GM19397 (cell line): Measurements from ENCODE around the gene GTF3A.
A peak's percentile ranks its signal among the peaks of the same experiment; 100 is the strongest.
"Not testable (repeated sequence)": the region's sequence is repeated elsewhere in the genome, so short reads cannot be mapped to it uniquely, and the experiment has no call there.

Experiments
- ATAC-seq: cut with Tn5 transposase; IDR thresholded peaks from one replicate; pipeline ENCODE4 v1.9.1; 2021; ENCODE audit warnings: mild to moderate bottlenecking, moderate library complexity; ENCODE audit not compliant: unreplicated experiment

GTF3A gene

GRCh38 chr13:27424246-27425157 lies at the start of gene GTF3A:
GTF3A (plus strand) TSS chr13:27424619.
- ATAC-seq: peak; percentile 79

- ATAC-seq: peak; percentile 71
Measured at GRCh38 chr13:27374650-27375049, 49.8 kb upstream of the GTF3A start.

- ATAC-seq: no peak
Measured at GRCh38 chr13:27375686-27376326, 48.6 kb upstream of the GTF3A start.

- no peak for ATAC-seq
Measured at GRCh38 chr13:27379126-27379525, 45.3 kb upstream of the GTF3A start.

- ATAC-seq: no peak
Measured at GRCh38 chr13:27379694-27380641, 44.5 kb upstream of the GTF3A start.

- no peak for ATAC-seq
Measured at GRCh38 chr13:27381601-27382000, 42.8 kb upstream of the GTF3A start.

- ATAC-seq: no peak
Measured at GRCh38 chr13:27383104-27383921, 41.1 kb upstream of the GTF3A start.

- no peak for ATAC-seq
Measured at GRCh38 chr13:27384285-27384684, 40.1 kb upstream of the GTF3A start.

GRCh38 chr13:27388241-27388640 lies 36.2 kb upstream of the GTF3A start:
- ATAC-seq: no peak

- ATAC-seq: no peak
Measured at GRCh38 chr13:27389891-27390290, 34.5 kb upstream of the GTF3A start.

GRCh38 chr13:27391471-27391870 lies 32.9 kb upstream of the GTF3A start:
- ATAC-seq: no peak

GRCh38 chr13:27393101-27393500 lies 31.3 kb upstream of the GTF3A start:
- no peak for ATAC-seq

GRCh38 chr13:27395007-27395510 lies 29.4 kb upstream of the GTF3A start:
- no peak for ATAC-seq

GRCh38 chr13:27396252-27396846 lies 28.1 kb upstream of the GTF3A start:
- ATAC-seq: no peak

- ATAC-seq: no peak
Measured at GRCh38 chr13:27398360-27398759, 26.1 kb upstream of the GTF3A start.

GRCh38 chr13:27400405-27400804 lies 24.0 kb upstream of the GTF3A start:
- ATAC-seq: not testable (repeated sequence)

GRCh38 chr13:27401210-27401609 lies 23.2 kb upstream of the GTF3A start:
- no peak for ATAC-seq

GRCh38 chr13:27403203-27403678 lies 21.2 kb upstream of the GTF3A start:
- no peak for ATAC-seq

GRCh38 chr13:27403727-27404385 lies 20.6 kb upstream of the GTF3A start:
- no peak for ATAC-seq
